ENCODE measurements around the gene EML3. TPM values are rescaled to one million over a fixed set of nuclear protein-coding genes. Genes with fewer than 3 reads are reported as not detected.

EML3 gene
- polyA plus RNA-seq, 1 donor (not counting 4 experiments of a cell fraction or from before 2014, with no cell fraction given) = 13.6 TPM

DNA sequence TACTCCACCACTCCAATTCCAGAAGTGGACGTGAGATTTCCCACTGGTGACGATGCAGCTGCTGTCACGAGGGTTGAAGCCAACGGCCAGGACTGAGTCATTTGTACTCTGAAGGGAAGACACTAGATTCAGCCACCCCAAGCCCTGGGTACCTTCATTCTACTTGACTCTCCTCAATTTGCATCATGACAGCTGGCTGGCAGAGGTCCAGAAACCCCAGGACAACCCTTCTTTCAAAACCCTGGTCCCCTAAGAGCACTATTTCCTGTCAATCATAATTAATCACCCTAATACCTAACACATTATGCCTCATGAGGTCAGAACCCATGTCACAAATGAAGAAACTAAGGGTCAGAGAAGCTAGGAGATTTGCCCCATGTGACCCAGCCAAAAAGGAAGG lies 4.9 kb downstream of the EML3 start:
- Histone ChIP-seq H3K27ac (ENCODE audit: control insufficient read depth, insufficient read depth, low read length) (no peak overlapping the region), H4K20me1 (ENCODE audit: control insufficient read depth, extremely low read depth, insufficient read depth, low read length) (no peaks in the 10 kb centered on the region), H3K4me2 (ENCODE audit: control insufficient read depth, extremely low read depth, insufficient read depth, low read depth, low read length) (no peak overlapping the region), H3K9ac (ENCODE audit: control insufficient read depth, extremely low read depth, insufficient read depth, low read length) (no peak overlapping the region), H3K9me3 (ENCODE audit: control insufficient read depth, low read depth, low read length) (no peaks in the 10 kb centered on the region), H3K4me3 (ENCODE audit: control insufficient read depth in 2 of 3, extremely low read depth in 1 of 3, insufficient read depth in 2 of 3, low read depth in 1 of 3, low read length in 3 of 3) (no peak overlapping the region), H2AFZ (ENCODE audit: control insufficient read depth, low read length) (no peak overlapping the region), H3K9me1 (ENCODE audit: control insufficient read depth, extremely low read depth, insufficient read depth, low read length) (no peaks in the 10 kb centered on the region), H3K27me3 (ENCODE audit: control insufficient read depth, extremely low read depth, insufficient read depth, low read length) (no peaks in the 10 kb centered on the region), H3K79me2 (ENCODE audit: control insufficient read depth, insufficient read depth, low read length) (no peaks in the 10 kb centered on the region), H3K4me1 (ENCODE audit: control insufficient read depth, extremely low read depth, insufficient read depth, low read length) (peaks cover 8% of the 10 kb centered on the region), H3K36me3 (ENCODE audit: control insufficient read depth in 2 of 2, extremely low read depth in 1 of 2, insufficient read depth in 2 of 2, low read length in 2 of 2) (peaks cover 13 to 14% of the 10 kb centered on the region in 2 experiments)
- TF ChIP-seq EZH2 (IDR thresholded peaks at IDR 0.05; ENCODE audit: low read length) = no peak
- TF ChIP-seq, protein P1, sequence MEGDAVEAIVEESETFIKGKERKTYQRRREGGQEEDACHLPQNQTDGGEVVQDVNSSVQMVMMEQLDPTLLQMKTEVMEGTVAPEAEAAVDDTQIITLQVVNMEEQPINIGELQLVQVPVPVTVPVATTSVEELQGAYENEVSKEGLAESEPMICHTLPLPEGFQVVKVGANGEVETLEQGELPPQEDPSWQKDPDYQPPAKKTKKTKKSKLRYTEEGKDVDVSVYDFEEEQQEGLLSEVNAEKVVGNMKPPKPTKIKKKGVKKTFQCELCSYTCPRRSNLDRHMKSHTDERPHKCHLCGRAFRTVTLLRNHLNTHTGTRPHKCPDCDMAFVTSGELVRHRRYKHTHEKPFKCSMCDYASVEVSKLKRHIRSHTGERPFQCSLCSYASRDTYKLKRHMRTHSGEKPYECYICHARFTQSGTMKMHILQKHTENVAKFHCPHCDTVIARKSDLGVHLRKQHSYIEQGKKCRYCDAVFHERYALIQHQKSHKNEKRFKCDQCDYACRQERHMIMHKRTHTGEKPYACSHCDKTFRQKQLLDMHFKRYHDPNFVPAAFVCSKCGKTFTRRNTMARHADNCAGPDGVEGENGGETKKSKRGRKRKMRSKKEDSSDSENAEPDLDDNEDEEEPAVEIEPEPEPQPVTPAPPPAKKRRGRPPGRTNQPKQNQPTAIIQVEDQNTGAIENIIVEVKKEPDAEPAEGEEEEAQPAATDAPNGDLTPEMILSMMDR (optimal IDR thresholded peaks at IDR 0.05 in 1 of 3, IDR thresholded peaks at IDR 0.05 in 1 of 3, conservative IDR thresholded peaks at IDR 0.05 in 1 of 3; ENCODE audit: extremely low read depth in 1 of 3, insufficient read depth in 2 of 3, low read length in 3 of 3) = no peak
- DNase-seq (ENCODE audit: low read depth, low spot score) (no peak), FAIRE-seq (no peak)
- dilution Hi-C loops (cut with MboI; ENCODE audit: extremely low pct_ligation_motif_present, low sequenced_read_pairs) = no loop called here

DNA sequence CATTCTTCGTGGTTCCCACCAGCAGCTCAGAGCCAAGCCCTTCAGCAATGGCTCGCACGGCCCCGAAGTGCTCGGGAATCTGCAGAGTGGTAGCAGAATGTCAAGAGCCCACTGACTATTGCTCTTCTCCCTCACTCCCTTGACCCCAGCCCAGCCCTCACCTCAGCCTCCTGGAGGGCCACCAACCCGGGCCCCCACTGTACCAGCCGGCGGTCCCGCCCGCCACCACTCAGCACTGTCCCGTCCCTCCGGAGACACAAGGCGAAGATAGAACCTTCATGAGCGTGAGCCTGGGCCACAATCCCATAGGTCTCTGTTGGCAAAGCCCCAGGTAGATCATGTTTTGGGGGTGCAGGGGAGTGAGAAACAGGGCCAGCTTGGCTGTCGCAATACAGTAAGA lies 6.7 kb downstream of the EML3 start:
- H3K4me1 ChIP-seq (ENCODE audit: control insufficient read depth, extremely low read depth, insufficient read depth, low read length) = peaks cover 3% of the 10 kb centered on the region
- H3K79me2 ChIP-seq (ENCODE audit: control insufficient read depth, insufficient read depth, low read length) = peaks cover 6% of the 10 kb centered on the region
- no peak overlapping the region for H3K4me2 ChIP-seq (ENCODE audit: control insufficient read depth, extremely low read depth, insufficient read depth, low read depth, low read length)
- dilution Hi-C loops (cut with MboI; ENCODE audit: extremely low pct_ligation_motif_present, low sequenced_read_pairs) = no loop called here
- no peaks in the 10 kb centered on the region for H3K9me1 ChIP-seq (ENCODE audit: control insufficient read depth, extremely low read depth, insufficient read depth, low read length)
- H3K36me3 ChIP-seq (ENCODE audit: control insufficient read depth in 2 of 2, extremely low read depth in 1 of 2, insufficient read depth in 2 of 2, low read length in 2 of 2) = peaks cover 13 to 14% of the 10 kb centered on the region in 2 experiments
- no peaks in the 10 kb centered on the region for H3K9me3 ChIP-seq (ENCODE audit: control insufficient read depth, low read depth, low read length)
- no peak overlapping the region for H3K27ac ChIP-seq (ENCODE audit: control insufficient read depth, insufficient read depth, low read length)
- no peaks in the 10 kb centered on the region for H3K27me3 ChIP-seq (ENCODE audit: control insufficient read depth, extremely low read depth, insufficient read depth, low read length)
- TF ChIP-seq, protein P1 (optimal IDR thresholded peaks at IDR 0.05 in 1 of 3, IDR thresholded peaks at IDR 0.05 in 1 of 3, conservative IDR thresholded peaks at IDR 0.05 in 1 of 3; ENCODE audit: extremely low read depth in 1 of 3, insufficient read depth in 2 of 3, low read length in 3 of 3) = no peak
- TF ChIP-seq EZH2 (IDR thresholded peaks at IDR 0.05; ENCODE audit: low read length) = no peak
- no peak overlapping the region for H2AFZ ChIP-seq (ENCODE audit: control insufficient read depth, low read length)
- FAIRE-seq (no peak), DNase-seq (ENCODE audit: low read depth, low spot score) (no peak)
- H3K4me3 ChIP-seq (ENCODE audit: control insufficient read depth in 2 of 3, extremely low read depth in 1 of 3, insufficient read depth in 2 of 3, low read depth in 1 of 3, low read length in 3 of 3) = no peak overlapping the region
- H4K20me1 ChIP-seq (ENCODE audit: control insufficient read depth, extremely low read depth, insufficient read depth, low read length) = no peaks in the 10 kb centered on the region
- no peak overlapping the region for H3K9ac ChIP-seq (ENCODE audit: control insufficient read depth, extremely low read depth, insufficient read depth, low read length)

Data from keratinocyte (primary cell).